HepG2 (cell line): ENCODE measurements around the gene DYNLT2B. TPM values are rescaled to one million over a fixed set of nuclear protein-coding genes. Genes with fewer than 3 reads are reported as not detected.

Experiments used
- ATAC-seq: fragments of 200-7000 bp; cut with Tn5 transposase; 3 replicates; pipeline ENCODE4 v1.9.1; 2020; ENCODE audit warnings: mild to moderate bottlenecking, moderate library complexity
- BruUV-seq: library from RNA; stranded (reverse); fragments of 400-500 nt; replicated peaks from 2 replicates; lab custom pipeline; 2021; lab: Mats Ljungman, UMichigan
- CTCF ChIA-PET: fragments of 300-600 bp; formaldehyde crosslinking; extraction: SDS; loops from one replicate; lab custom pipeline; 2021; ENCODE audit warnings: low total read pairs, inconsistent platforms, low intra/inter-chr PET ratio; lab: Yijun Ruan, JAX
- POLR2A ChIA-PET: fragments of 350-600 bp; sonication (Branson Sonifier 250); formaldehyde crosslinking; loops from one replicate; lab custom pipeline; 2020; ENCODE audit warnings: antibody characterized with exemption, inconsistent platforms; lab: Yijun Ruan, JAX
- DNase-seq: peaks from one replicate; pipeline ENCODE4 v3.0.0-alpha.2; 2015; ENCODE audit warnings: low spot score
- FAIRE-seq: peaks from 3 replicates; lab custom pipeline; 2011; peaks lifted over from hg19 to GRCh38; lab: Jason Lieb, UNC
- H2AFZ ChIP-seq: one replicate; pipeline ENCODE4 v1.6.1; 2011; ENCODE audit warnings: low read length, inconsistent platforms
- H3K27ac ChIP-seq: fragments of 300-600 bp; 3 replicates; pipeline ENCODE4 v1.8.0; 2011; ENCODE audit warnings: mixed run types, mild to moderate bottlenecking, mixed read lengths, low read length, inconsistent platforms; ENCODE audit not compliant: insufficient read depth; ENCODE audit errors: extremely low read length
- H3K27me3 ChIP-seq, 2 experiments: fragments of 200-600 bp in 1 of 2; 2 replicates in 1 of 2; 3 replicates in 1 of 2; pipeline versions ENCODE4 v1.6.0 to v1.8.0; 2011; ENCODE audit warnings: low read length in 2 of 2, mild to moderate bottlenecking in 2 of 2, moderate library complexity in 2 of 2, inconsistent platforms in 1 of 2; ENCODE audit not compliant: insufficient read depth in 2 of 2, control insufficient read depth in 1 of 2
- H3K36me3 ChIP-seq, 2 experiments: fragments of 200-600 bp in 1 of 2; replicated peaks in 1 of 2; 2 replicates in 1 of 2; 3 replicates in 1 of 2; pipeline versions ENCODE4 v1.5.1 to v1.8.0; 2011; ENCODE audit warnings: low read length in 2 of 2, inconsistent platforms in 1 of 2; ENCODE audit not compliant: insufficient read depth in 2 of 2, control insufficient read depth in 1 of 2
- H3K4me1 ChIP-seq: 2 replicates; pipeline ENCODE4 v1.5.1; 2012; ENCODE audit warnings: low read length, inconsistent platforms; ENCODE audit not compliant: insufficient read depth
- H3K4me2 ChIP-seq: 2 replicates; pipeline ENCODE4 v1.6.0; 2011; ENCODE audit warnings: low read depth, low read length, inconsistent platforms
- H3K4me3 ChIP-seq, 3 experiments: fragments of 200-600 bp in 1 of 3; sonication (generic), shearing (Covaris generic) in 1 of 3; replicated peaks in 1 of 3; 2 replicates each; pipeline ENCODE4 v1.5.1; 2011 to 2016; ENCODE audit warnings: low read length in 3 of 3, inconsistent platforms in 2 of 3, low read depth in 2 of 3, mild to moderate bottlenecking in 2 of 3, control low read depth in 1 of 3, mixed read lengths in 1 of 3; ENCODE audit not compliant: insufficient read depth in 1 of 3
- H3K79me2 ChIP-seq: one replicate; pipeline ENCODE4 v1.6.1; 2011; ENCODE audit warnings: low read length, inconsistent platforms; ENCODE audit not compliant: insufficient read depth
- H3K9ac ChIP-seq: 2 replicates; pipeline ENCODE4 v1.6.0; 2011; ENCODE audit warnings: mild to moderate bottlenecking, low read depth, low read length, inconsistent platforms; ENCODE audit not compliant: insufficient read depth
- H3K9me3 ChIP-seq: 2 replicates; pipeline ENCODE4 v1.5.1; 2012; ENCODE audit warnings: mild to moderate bottlenecking, low read length
- H4K20me1 ChIP-seq: 2 replicates; pipeline ENCODE4 v1.6.0; 2011; ENCODE audit warnings: inconsistent platforms, mild to moderate bottlenecking, low read length, moderate library complexity; ENCODE audit not compliant: insufficient read depth
- CCDC6 ChIP-seq: sonication (generic); formaldehyde crosslinking; IDR thresholded peaks from 2 replicates; pipeline ENCODE4 v1.8.1; 2022; ENCODE audit warnings: mild to moderate bottlenecking, missing genetic modification reagents, moderate library complexity
- KLF12 ChIP-seq: sonication (generic); formaldehyde crosslinking; IDR thresholded peaks from 2 replicates; pipeline ENCODE4 v1.4.0; 2020; ENCODE audit warnings: missing genetic modification reagents, borderline replicate concordance
- TARDBP ChIP-seq: sonication (generic); formaldehyde crosslinking; IDR thresholded peaks from 2 replicates; pipeline ENCODE4 v1.8.0; 2022; ENCODE audit warnings: mild to moderate bottlenecking, missing genetic modification reagents
- ZMAT3 ChIP-seq: sonication (generic); formaldehyde crosslinking; conservative IDR thresholded peaks from 2 replicates; pipeline ENCODE4 v1.7.0; 2021; ENCODE audit warnings: missing genetic modification reagents
- ZNF121 ChIP-seq: sonication (generic); formaldehyde crosslinking; IDR thresholded peaks from 2 replicates; pipeline ENCODE4 v1.5.0; 2020; ENCODE audit warnings: mild to moderate bottlenecking, missing genetic modification reagents
- ZNF136 ChIP-seq: sonication (generic); formaldehyde crosslinking; IDR thresholded peaks from 2 replicates; pipeline ENCODE4 v1.8.1; 2022; ENCODE audit warnings: low read depth, mild to moderate bottlenecking, moderate library complexity, missing genetic modification reagents
- WGBS: methylation state at CpG from one replicate; pipeline ENCODE4 v1.1.6; 2017; ENCODE audit warnings: low lambda C conversion rate; 5-methylcytosine and 5-hydroxymethylcytosine counted together
- in situ Hi-C: cut with HindIII; loops from 2 replicates; pipeline ENCODE4 v1.10.0; 2017; ENCODE audit warnings: low pct_unique_long_range_greater_than_20kb; ENCODE audit not compliant: extremely low pct_ligation_motif_present
- intact Hi-C: fragments of 100-400 bp; cut with micrococcal nuclease; formaldehyde crosslinking; loops from one replicate; pipeline ENCODE4 v1.10.0; 2022; ENCODE audit not compliant: unreplicated experiment
- polyA plus RNA-seq, 8 experiments: library from polyadenylated mRNA; depleted of rRNA in 3 of 8; stranded (reverse) in 7 of 8; unstranded in 1 of 8; fragments of >200 nt; fragmentation: Illumina TruSeq in 4 of 8; extraction: Trizol in 4 of 8; gene quantifications; 2 replicates each; pipeline versions ENCODE4 v1.2.1 to v1.2.3, GENCODE V29; 2011 to 2016; ENCODE audit warnings: low read depth in 4 of 8, missing spikeins in 1 of 8, mixed read lengths in 1 of 8; ENCODE audit not compliant: insufficient read depth in 1 of 8
- total RNA-seq, 5 experiments: library from RNA; depleted of rRNA; stranded (reverse); fragments of >200 nt; fragmentation: Illumina TruSeq; extraction: Trizol; gene quantifications; 2 replicates each; pipeline ENCODE4 v1.2.3, GENCODE V29; 2016; ENCODE audit warnings: low read depth in 1 of 5
- TF ChIP-seq, protein P1 (sequence below): sonication (generic); formaldehyde crosslinking; IDR thresholded peaks from 2 replicates; pipeline ENCODE4 v1.5.0; 2020; ENCODE audit warnings: mild to moderate bottlenecking, missing genetic modification reagents
- TF ChIP-seq, protein P2 (sequence below): sonication (generic); formaldehyde crosslinking; IDR thresholded peaks from 2 replicates; pipeline ENCODE4 v1.5.1; 2020; ENCODE audit warnings: missing genetic modification reagents, mild to moderate bottlenecking, borderline replicate concordance
- TF ChIP-seq, protein P3 (sequence below): sonication (generic); formaldehyde crosslinking; IDR thresholded peaks from 2 replicates; pipeline ENCODE4 v1.4.0; 2020; ENCODE audit warnings: mild to moderate bottlenecking, missing genetic modification reagents
- TF ChIP-seq, protein P4 (sequence below): sonication (generic); formaldehyde crosslinking; IDR thresholded peaks from 2 replicates; pipeline ENCODE4 v1.5.0; 2020; ENCODE audit warnings: mild to moderate bottlenecking, missing genetic modification reagents

Gene DYNLT2B
- total and polyA plus RNA-seq, 2 of the 13 experiments (the other 11 are each of a cell fraction or from before 2014, with no cell fraction given) = 4.0 to 7.0 TPM

GRCh38 chr3:196314597-196314996, 3.4 kb downstream of the DYNLT2B start:
- no peak for ATAC-seq
- Histone ChIP-seq H3K4me3 (no peak overlapping the region), H3K4me2 (no peak overlapping the region), H3K4me1 (peaks cover 29% of the 10 kb centered on the region)
- CTCF ChIA-PET = no interaction called here
- intact Hi-C loops = no loop called here
- TF ChIP-seq, protein P1, sequence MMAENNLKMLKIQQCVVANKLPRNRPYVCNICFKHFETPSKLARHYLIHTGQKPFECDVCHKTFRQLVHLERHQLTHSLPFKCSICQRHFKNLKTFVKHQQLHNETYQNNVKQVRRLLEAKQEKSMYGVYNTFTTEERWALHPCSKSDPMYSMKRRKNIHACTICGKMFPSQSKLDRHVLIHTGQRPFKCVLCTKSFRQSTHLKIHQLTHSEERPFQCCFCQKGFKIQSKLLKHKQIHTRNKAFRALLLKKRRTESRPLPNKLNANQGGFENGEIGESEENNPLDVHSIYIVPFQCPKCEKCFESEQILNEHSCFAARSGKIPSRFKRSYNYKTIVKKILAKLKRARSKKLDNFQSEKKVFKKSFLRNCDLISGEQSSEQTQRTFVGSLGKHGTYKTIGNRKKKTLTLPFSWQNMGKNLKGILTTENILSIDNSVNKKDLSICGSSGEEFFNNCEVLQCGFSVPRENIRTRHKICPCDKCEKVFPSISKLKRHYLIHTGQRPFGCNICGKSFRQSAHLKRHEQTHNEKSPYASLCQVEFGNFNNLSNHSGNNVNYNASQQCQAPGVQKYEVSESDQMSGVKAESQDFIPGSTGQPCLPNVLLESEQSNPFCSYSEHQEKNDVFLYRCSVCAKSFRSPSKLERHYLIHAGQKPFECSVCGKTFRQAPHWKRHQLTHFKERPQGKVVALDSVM (CRISPR knock-in tag) = 0 out of 2 replicates have a peak, but pooled peaks have one; percentile 21
- TF ChIP-seq ZNF121 (CRISPR knock-in tag) = peak; percentile 71
- TF ChIP-seq, protein P2, sequence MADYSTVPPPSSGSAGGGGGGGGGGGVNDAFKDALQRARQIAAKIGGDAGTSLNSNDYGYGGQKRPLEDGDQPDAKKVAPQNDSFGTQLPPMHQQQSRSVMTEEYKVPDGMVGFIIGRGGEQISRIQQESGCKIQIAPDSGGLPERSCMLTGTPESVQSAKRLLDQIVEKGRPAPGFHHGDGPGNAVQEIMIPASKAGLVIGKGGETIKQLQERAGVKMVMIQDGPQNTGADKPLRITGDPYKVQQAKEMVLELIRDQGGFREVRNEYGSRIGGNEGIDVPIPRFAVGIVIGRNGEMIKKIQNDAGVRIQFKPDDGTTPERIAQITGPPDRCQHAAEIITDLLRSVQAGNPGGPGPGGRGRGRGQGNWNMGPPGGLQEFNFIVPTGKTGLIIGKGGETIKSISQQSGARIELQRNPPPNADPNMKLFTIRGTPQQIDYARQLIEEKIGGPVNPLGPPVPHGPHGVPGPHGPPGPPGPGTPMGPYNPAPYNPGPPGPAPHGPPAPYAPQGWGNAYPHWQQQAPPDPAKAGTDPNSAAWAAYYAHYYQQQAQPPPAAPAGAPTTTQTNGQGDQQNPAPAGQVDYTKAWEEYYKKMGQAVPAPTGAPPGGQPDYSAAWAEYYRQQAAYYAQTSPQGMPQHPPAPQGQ (CRISPR knock-in tag) = no peak
- no peak for TF ChIP-seq CCDC6
- TF ChIP-seq, protein P3, sequence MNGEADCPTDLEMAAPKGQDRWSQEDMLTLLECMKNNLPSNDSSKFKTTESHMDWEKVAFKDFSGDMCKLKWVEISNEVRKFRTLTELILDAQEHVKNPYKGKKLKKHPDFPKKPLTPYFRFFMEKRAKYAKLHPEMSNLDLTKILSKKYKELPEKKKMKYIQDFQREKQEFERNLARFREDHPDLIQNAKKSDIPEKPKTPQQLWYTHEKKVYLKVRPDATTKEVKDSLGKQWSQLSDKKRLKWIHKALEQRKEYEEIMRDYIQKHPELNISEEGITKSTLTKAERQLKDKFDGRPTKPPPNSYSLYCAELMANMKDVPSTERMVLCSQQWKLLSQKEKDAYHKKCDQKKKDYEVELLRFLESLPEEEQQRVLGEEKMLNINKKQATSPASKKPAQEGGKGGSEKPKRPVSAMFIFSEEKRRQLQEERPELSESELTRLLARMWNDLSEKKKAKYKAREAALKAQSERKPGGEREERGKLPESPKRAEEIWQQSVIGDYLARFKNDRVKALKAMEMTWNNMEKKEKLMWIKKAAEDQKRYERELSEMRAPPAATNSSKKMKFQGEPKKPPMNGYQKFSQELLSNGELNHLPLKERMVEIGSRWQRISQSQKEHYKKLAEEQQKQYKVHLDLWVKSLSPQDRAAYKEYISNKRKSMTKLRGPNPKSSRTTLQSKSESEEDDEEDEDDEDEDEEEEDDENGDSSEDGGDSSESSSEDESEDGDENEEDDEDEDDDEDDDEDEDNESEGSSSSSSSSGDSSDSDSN (CRISPR knock-in tag) = no peak
- TF ChIP-seq, protein P4, sequence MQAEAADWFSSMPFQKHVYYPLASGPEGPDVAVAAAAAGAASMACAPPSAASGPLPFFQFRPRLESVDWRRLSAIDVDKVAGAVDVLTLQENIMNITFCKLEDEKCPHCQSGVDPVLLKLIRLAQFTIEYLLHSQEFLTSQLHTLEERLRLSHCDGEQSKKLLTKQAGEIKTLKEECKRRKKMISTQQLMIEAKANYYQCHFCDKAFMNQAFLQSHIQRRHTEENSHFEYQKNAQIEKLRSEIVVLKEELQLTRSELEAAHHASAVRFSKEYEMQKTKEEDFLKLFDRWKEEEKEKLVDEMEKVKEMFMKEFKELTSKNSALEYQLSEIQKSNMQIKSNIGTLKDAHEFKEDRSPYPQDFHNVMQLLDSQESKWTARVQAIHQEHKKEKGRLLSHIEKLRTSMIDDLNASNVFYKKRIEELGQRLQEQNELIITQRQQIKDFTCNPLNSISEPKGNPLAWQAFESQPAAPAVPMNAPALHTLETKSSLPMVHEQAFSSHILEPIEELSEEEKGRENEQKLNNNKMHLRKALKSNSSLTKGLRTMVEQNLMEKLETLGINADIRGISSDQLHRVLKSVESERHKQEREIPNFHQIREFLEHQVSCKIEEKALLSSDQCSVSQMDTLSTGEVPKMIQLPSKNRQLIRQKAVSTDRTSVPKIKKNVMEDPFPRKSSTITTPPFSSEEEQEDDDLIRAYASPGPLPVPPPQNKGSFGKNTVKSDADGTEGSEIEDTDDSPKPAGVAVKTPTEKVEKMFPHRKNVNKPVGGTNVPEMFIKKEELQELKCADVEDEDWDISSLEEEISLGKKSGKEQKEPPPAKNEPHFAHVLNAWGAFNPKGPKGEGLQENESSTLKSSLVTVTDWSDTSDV (CRISPR knock-in tag) = no peak
- TF ChIP-seq ZNF136 (CRISPR knock-in tag) = no peak
- no peak for TF ChIP-seq KLF12
- TF ChIP-seq TARDBP = no peak
- TF ChIP-seq ZMAT3 = no peak
- TF ChIP-seq, all 625 proteins: peak for 2
- 93% methylated on average over 3 of the region's 3 CpGs for WGBS
- no peak overlapping the region for H3K9ac ChIP-seq
- no peaks in the 10 kb centered on the region for H3K79me2 ChIP-seq
- no peak for DNase-seq
- FAIRE-seq = no peak
- no peaks in the 10 kb centered on the region for H4K20me1 ChIP-seq
- no peak overlapping the region for H2AFZ ChIP-seq
- no peaks in the 10 kb centered on the region for H3K36me3 ChIP-seq
- H3K9me3 ChIP-seq = no peaks in the 10 kb centered on the region
- POLR2A ChIA-PET = no interaction called here
- BruUV-seq = no TSS peak
- H3K27ac ChIP-seq = no peak overlapping the region
- H3K27me3 ChIP-seq = no peaks in the 10 kb centered on the region
- in situ Hi-C loops = no loop called here
